Measurements from ENCODE around the gene CELSR3.

DNA sequence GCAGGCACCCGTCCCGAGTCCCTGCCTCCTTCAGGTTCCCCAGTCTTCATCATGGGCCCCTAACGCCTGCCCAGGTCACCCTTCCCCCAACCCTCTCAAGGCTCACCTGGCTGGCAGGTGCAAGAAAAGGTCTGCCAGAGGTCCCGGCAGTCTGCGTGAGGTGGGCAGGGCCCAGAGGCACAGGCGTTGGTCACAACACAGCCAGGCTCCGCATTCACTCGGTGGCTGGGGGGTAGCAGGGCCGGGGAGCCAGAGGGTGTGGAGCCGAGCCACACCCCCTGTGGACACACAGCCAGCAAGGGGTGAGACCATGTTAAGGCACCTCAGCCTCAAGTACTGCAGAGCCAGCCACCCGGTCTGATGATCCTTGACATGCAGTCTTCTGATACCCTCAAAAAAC, 10.9 kb downstream of the CELSR3 start:
- no peak for TF ChIP-seq CTCF (IDR thresholded peaks at IDR 0.05)
- TF ChIP-seq POLR2AphosphoS5 (IDR thresholded peaks at IDR 0.05), result no peak
- no peak for TF ChIP-seq EP300 (IDR thresholded peaks at IDR 0.05)

Data from sigmoid colon (tissue), 4 donors.